ENCODE data around the gene HAGHL.
"Not testable (repeated sequence)": the region's sequence is repeated elsewhere in the genome, so short reads cannot be mapped to it uniquely, and the experiment has no call there.

Gene HAGHL

GRCh38 chr16:774086-775001 lies 47.4 kb downstream of the HAGHL start:
- no peak for DNase-seq (ENCODE audit: low read depth)

GRCh38 chr16:775236-775796 lies 48.4 kb downstream of the HAGHL start:
- no peak for DNase-seq (ENCODE audit: low read depth)

- not testable (repeated sequence) for DNase-seq (ENCODE audit: low read depth)
Observed at GRCh38 chr16:776298-776697, 49.4 kb downstream of the HAGHL start.

GRCh38 chr16:776824-777223 lies 49.9 kb downstream of the HAGHL start:
- DNase-seq (ENCODE audit: low read depth) = no peak

GRCh38 chr16:777826-778225 lies 50.9 kb downstream of the HAGHL start:
- DNase-seq (ENCODE audit: low read depth) = no peak

- no peak for DNase-seq (ENCODE audit: low read depth)
Observed at GRCh38 chr16:778447-778846, 51.5 kb downstream of the HAGHL start.

- DNase-seq (ENCODE audit: low read depth) = no peak
Observed at GRCh38 chr16:778909-779527, 52.1 kb downstream of the HAGHL start.
